ENCODE results near the gene NDUFB10. TPM values are rescaled to one million over a fixed set of nuclear protein-coding genes. Genes with fewer than 3 reads are reported as not detected.

Gene NDUFB10
- polyA plus RNA-seq, 1 donor (not counting 4 experiments of a cell fraction or from before 2014, with no cell fraction given), result 107 TPM

GRCh38 chr16:2001456-2002355, 42.4 kb downstream of the NDUFB10 start:
- dilution Hi-C loops (cut with MboI; ENCODE audit: extremely low pct_ligation_motif_present, low sequenced_read_pairs), result no loop called here
- DNase-seq (ENCODE audit: low read depth, low spot score) (no peak), FAIRE-seq (no peak)
- peaks cover 42 to 76% of the 10 kb centered on the region in 2 experiments for H3K36me3 ChIP-seq (ENCODE audit: control insufficient read depth in 2 of 2, extremely low read depth in 1 of 2, insufficient read depth in 2 of 2, low read length in 2 of 2)
- H3K27me3 ChIP-seq (ENCODE audit: control insufficient read depth, extremely low read depth, insufficient read depth, low read length), result no peaks in the 10 kb centered on the region
- H3K9me3 ChIP-seq (ENCODE audit: control insufficient read depth, low read depth, low read length), result no peaks in the 10 kb centered on the region
- no peak overlapping the region for H3K9ac ChIP-seq (ENCODE audit: control insufficient read depth, extremely low read depth, insufficient read depth, low read length)
- H4K20me1 ChIP-seq (ENCODE audit: control insufficient read depth, extremely low read depth, insufficient read depth, low read length), result peaks cover 48% of the 10 kb centered on the region
- H3K27ac ChIP-seq (ENCODE audit: control insufficient read depth, insufficient read depth, low read length), result no peak overlapping the region
- TF ChIP-seq EZH2 (IDR thresholded peaks at IDR 0.05; ENCODE audit: low read length) (no peak), CTCF (optimal IDR thresholded peaks at IDR 0.05 in 1 of 3, IDR thresholded peaks at IDR 0.05 in 1 of 3, conservative IDR thresholded peaks at IDR 0.05 in 1 of 3; ENCODE audit: extremely low read depth in 1 of 3, insufficient read depth in 2 of 3, low read length in 3 of 3) (no peak)
- H3K9me1 ChIP-seq (ENCODE audit: control insufficient read depth, extremely low read depth, insufficient read depth, low read length), result no peaks in the 10 kb centered on the region
- no peak overlapping the region for H3K4me3 ChIP-seq (ENCODE audit: control insufficient read depth in 2 of 3, extremely low read depth in 1 of 3, insufficient read depth in 2 of 3, low read depth in 1 of 3, low read length in 3 of 3)
- H3K79me2 ChIP-seq (ENCODE audit: control insufficient read depth, insufficient read depth, low read length), result peaks cover 52% of the 10 kb centered on the region
- no peak overlapping the region for H2AFZ ChIP-seq (ENCODE audit: control insufficient read depth, low read length)
- H3K4me1 ChIP-seq (ENCODE audit: control insufficient read depth, extremely low read depth, insufficient read depth, low read length), result peaks cover 14% of the 10 kb centered on the region
- H3K4me2 ChIP-seq (ENCODE audit: control insufficient read depth, extremely low read depth, insufficient read depth, low read depth, low read length), result no peak overlapping the region

GRCh38 chr16:2002406-2003230, 43.3 kb downstream of the NDUFB10 start:
- Histone ChIP-seq H3K79me2 (ENCODE audit: control insufficient read depth, insufficient read depth, low read length) (peaks cover 61% of the 10 kb centered on the region), H3K9ac (ENCODE audit: control insufficient read depth, extremely low read depth, insufficient read depth, low read length) (no peak overlapping the region), H2AFZ (ENCODE audit: control insufficient read depth, low read length) (no peak overlapping the region), H3K27me3 (ENCODE audit: control insufficient read depth, extremely low read depth, insufficient read depth, low read length) (no peaks in the 10 kb centered on the region), H3K9me1 (ENCODE audit: control insufficient read depth, extremely low read depth, insufficient read depth, low read length) (no peaks in the 10 kb centered on the region), H3K4me1 (ENCODE audit: control insufficient read depth, extremely low read depth, insufficient read depth, low read length) (peaks cover 22% of the 10 kb centered on the region), H4K20me1 (ENCODE audit: control insufficient read depth, extremely low read depth, insufficient read depth, low read length) (peaks cover 54% of the 10 kb centered on the region), H3K9me3 (ENCODE audit: control insufficient read depth, low read depth, low read length) (no peaks in the 10 kb centered on the region), H3K27ac (ENCODE audit: control insufficient read depth, insufficient read depth, low read length) (no peak overlapping the region), H3K4me2 (ENCODE audit: control insufficient read depth, extremely low read depth, insufficient read depth, low read depth, low read length) (no peak overlapping the region), H3K4me3 (ENCODE audit: control insufficient read depth in 2 of 3, extremely low read depth in 1 of 3, insufficient read depth in 2 of 3, low read depth in 1 of 3, low read length in 3 of 3) (no peak overlapping the region), H3K36me3 (ENCODE audit: control insufficient read depth in 2 of 2, extremely low read depth in 1 of 2, insufficient read depth in 2 of 2, low read length in 2 of 2) (peaks cover 35 to 74% of the 10 kb centered on the region in 2 experiments)
- FAIRE-seq, result no peak
- dilution Hi-C loops (cut with MboI; ENCODE audit: extremely low pct_ligation_motif_present, low sequenced_read_pairs), result no loop called here
- DNase-seq (ENCODE audit: low read depth, low spot score), result no peak
- no peak for TF ChIP-seq EZH2 (IDR thresholded peaks at IDR 0.05; ENCODE audit: low read length)
- TF ChIP-seq CTCF (optimal IDR thresholded peaks at IDR 0.05 in 1 of 3, IDR thresholded peaks at IDR 0.05 in 1 of 3, conservative IDR thresholded peaks at IDR 0.05 in 1 of 3; ENCODE audit: extremely low read depth in 1 of 3, insufficient read depth in 2 of 3, low read length in 3 of 3), result no peak
